GM19452 (cell line): Measurements from ENCODE around the gene ZFYVE28.

ENCODE experiments used
- ATAC-seq: cut with Tn5 transposase; IDR thresholded peaks from one replicate; pipeline ENCODE4 v1.9.1; 2021; ENCODE audit not compliant: unreplicated experiment

Gene ZFYVE28

GRCh38 chr4:2264481-2265041 is 153.9 kb downstream of the ZFYVE28 start:
- ATAC-seq: no peak

- no peak for ATAC-seq
These were observed 154.5 kb downstream of the ZFYVE28 start for GRCh38 chr4:2263926-2264321.

GRCh38 chr4:2262944-2263250 is 155.5 kb downstream of the ZFYVE28 start:
- no peak for ATAC-seq

GRCh38 chr4:2262145-2262943 is 156.1 kb downstream of the ZFYVE28 start:
- ATAC-seq: peak; percentile 93

GRCh38 chr4:2261853-2262144 is 156.6 kb downstream of the ZFYVE28 start, which contains the start of gene MXD4:
MXD4 (minus strand) TSS chr4:2262109; CDS start chr4:2261980, 129 bp downstream.
- peak; percentile 0 for ATAC-seq

GRCh38 chr4:2261110-2261852 is 157.2 kb downstream of the ZFYVE28 start:
- no peak for ATAC-seq

GRCh38 chr4:2260344-2261109 is 157.9 kb downstream of the ZFYVE28 start:
- no peak for ATAC-seq

- ATAC-seq: no peak
These were observed 158.7 kb downstream of the ZFYVE28 start for GRCh38 chr4:2259541-2260343.

GRCh38 chr4:2259036-2259540 is 159.4 kb downstream of the ZFYVE28 start:
- no peak for ATAC-seq

GRCh38 chr4:2258091-2259035 is 160.1 kb downstream of the ZFYVE28 start:
- ATAC-seq: no peak

GRCh38 chr4:2257361-2258081 is 160.9 kb downstream of the ZFYVE28 start:
- no peak for ATAC-seq

GRCh38 chr4:2256781-2257191 is 161.7 kb downstream of the ZFYVE28 start:
- ATAC-seq: no peak

GRCh38 chr4:2256156-2256731 is 162.2 kb downstream of the ZFYVE28 start:
- ATAC-seq: no peak

- ATAC-seq: no peak
These were observed 162.8 kb downstream of the ZFYVE28 start for GRCh38 chr4:2255501-2256155.

GRCh38 chr4:2254665-2255500 is 163.6 kb downstream of the ZFYVE28 start:
- no peak for ATAC-seq

- no peak for ATAC-seq
These were observed 165.0 kb downstream of the ZFYVE28 start for GRCh38 chr4:2253160-2254084.
